ENCODE results near the gene NGB.

NGB gene

DNA sequence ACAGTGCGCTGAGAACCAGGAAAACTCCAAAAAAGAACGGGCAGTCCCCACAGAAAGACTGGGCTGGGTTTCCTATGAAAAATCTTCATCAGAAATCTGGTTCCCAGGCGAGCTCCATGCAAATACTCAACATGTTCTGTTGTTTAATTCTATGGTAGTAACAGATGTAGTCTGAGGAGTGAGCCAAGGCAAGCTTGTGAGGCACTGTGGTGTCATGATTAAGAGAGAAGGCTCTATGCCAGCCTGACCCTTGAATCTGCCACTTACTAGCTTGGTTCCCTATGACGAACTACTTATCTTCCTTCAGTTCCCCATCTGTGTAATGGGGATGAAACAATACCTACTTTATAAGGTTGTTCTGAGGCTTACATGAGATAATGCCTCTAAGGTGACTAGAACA, 39.0 kb upstream of the NGB start:
- no peak for DNase-seq (ENCODE audit: insufficient read length)
- FAIRE-seq = no peak
- TF ChIP-seq POLR2A (IDR thresholded peaks at IDR 0.05; ENCODE audit: low read depth, low read length) = no peak
- TF ChIP-seq TAF1 (IDR thresholded peaks at IDR 0.05; ENCODE audit: borderline replicate concordance, low read depth, low read length) = no peak
- no peak for TF ChIP-seq POLR2AphosphoS5 (IDR thresholded peaks at IDR 0.05; ENCODE audit: low read depth, low read length)

DNA sequence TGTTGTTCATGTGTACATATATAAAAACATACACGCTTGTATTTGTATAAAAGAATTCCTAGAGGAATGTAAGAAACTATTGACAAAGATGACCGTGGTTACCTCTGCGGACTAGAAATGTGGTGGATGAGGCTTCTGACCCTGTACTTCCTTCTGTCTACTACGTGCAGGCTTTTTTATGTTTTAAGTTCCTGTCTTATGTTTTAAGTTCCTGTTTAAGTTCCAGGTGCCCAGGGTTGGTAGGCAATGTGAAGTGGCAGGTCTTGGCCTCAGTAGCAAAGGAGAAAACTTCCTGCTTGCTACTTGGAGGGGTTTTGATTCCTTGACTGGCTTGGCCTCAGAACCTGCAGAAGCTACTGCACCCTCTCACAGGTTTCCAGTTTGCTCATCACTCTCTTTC, 38.1 kb upstream of the NGB start:
- no peak for TF ChIP-seq TAF1 (IDR thresholded peaks at IDR 0.05; ENCODE audit: borderline replicate concordance, low read depth, low read length)
- no peak for TF ChIP-seq POLR2AphosphoS5 (IDR thresholded peaks at IDR 0.05; ENCODE audit: low read depth, low read length)
- TF ChIP-seq POLR2A (IDR thresholded peaks at IDR 0.05; ENCODE audit: low read depth, low read length) = no peak
- DNase-seq (ENCODE audit: insufficient read length) (no peak), FAIRE-seq (no peak)

DNA sequence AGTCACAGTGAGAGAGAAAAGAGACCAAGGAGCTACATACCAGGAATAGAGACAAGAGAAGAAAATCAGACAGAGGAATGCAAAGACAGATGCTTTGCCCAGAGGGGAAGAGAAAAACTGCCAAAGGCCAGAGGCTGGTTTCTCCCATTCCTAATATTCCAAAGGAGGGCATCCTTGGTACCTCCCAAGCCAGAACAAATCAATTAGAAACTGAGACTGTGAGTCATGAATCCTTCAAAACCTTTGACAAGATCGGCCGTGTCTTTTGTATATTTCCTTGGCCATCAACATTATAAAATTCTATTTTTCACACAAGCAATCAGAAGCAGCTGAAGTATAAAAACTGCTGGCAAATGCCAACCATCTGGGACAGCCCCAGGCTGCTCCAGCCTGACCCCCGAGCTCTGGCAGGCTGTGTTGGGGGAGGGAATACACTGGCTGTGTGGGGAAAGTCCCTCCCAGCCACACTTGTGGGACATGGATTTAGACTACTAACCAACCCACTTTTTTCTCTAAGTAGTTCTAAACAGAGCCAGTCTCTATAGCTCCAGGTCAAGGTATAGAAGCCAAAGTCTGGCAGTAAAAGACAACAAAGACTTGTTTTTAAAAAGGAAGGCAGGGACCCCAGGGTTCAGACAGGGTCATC, 36.0 kb upstream of the NGB start:
- DNase-seq (ENCODE audit: insufficient read length) = no peak
- FAIRE-seq = no peak
- no peak for TF ChIP-seq TAF1 (IDR thresholded peaks at IDR 0.05; ENCODE audit: borderline replicate concordance, low read depth, low read length)
- no peak for TF ChIP-seq POLR2A (IDR thresholded peaks at IDR 0.05; ENCODE audit: low read depth, low read length)

DNA sequence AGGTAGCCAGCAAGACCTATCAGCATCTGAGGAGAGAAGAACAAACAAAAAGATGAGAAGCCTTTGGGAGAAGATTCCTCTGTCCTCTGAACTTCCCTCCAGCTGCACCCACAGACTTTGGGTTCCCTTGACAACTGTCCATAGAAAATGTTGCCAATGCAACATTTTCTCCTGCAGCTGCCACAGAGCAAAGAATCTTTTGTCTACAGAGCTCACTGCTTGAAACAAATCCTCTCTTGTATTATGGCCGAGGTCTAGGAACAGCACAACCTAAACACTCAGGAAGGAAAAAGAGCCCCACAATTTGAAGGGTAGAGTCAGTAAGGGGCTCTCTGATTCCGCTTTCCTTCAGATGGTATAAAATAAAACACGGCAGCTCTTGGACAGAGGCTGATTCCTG, 35.4 kb upstream of the NGB start:
- FAIRE-seq (no peak), DNase-seq (ENCODE audit: insufficient read length) (no peak)
- TF ChIP-seq POLR2A (IDR thresholded peaks at IDR 0.05; ENCODE audit: low read depth, low read length) (no peak), TAF1 (IDR thresholded peaks at IDR 0.05; ENCODE audit: borderline replicate concordance, low read depth, low read length) (no peak), POLR2AphosphoS5 (IDR thresholded peaks at IDR 0.05; ENCODE audit: low read depth, low read length) (no peak)

DNA sequence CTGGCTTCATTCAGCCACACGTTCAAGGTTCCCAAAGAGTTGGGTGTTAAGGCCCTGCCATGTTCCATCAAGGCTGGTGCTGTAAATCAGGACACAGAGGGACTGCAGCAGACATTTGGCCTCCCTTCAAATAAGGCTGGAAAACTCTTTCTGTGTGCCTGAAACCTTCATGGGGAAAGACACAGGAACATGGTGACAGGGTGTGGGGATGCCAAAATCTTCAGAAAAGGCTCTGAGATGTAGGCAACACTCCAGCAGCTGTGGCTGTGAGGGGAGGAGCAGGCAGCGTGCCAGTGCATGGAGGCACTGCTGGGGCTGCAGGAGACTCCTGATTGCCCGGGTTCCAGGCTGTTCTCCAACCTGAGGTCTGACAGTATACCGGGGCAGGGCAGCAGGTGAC, 34.7 kb upstream of the NGB start:
- DNase-seq (ENCODE audit: insufficient read length) = no peak
- FAIRE-seq = no peak
- TF ChIP-seq POLR2AphosphoS5 (IDR thresholded peaks at IDR 0.05; ENCODE audit: low read depth, low read length) (no peak), POLR2A (IDR thresholded peaks at IDR 0.05; ENCODE audit: low read depth, low read length) (no peak), TAF1 (IDR thresholded peaks at IDR 0.05; ENCODE audit: borderline replicate concordance, low read depth, low read length) (no peak)

DNA sequence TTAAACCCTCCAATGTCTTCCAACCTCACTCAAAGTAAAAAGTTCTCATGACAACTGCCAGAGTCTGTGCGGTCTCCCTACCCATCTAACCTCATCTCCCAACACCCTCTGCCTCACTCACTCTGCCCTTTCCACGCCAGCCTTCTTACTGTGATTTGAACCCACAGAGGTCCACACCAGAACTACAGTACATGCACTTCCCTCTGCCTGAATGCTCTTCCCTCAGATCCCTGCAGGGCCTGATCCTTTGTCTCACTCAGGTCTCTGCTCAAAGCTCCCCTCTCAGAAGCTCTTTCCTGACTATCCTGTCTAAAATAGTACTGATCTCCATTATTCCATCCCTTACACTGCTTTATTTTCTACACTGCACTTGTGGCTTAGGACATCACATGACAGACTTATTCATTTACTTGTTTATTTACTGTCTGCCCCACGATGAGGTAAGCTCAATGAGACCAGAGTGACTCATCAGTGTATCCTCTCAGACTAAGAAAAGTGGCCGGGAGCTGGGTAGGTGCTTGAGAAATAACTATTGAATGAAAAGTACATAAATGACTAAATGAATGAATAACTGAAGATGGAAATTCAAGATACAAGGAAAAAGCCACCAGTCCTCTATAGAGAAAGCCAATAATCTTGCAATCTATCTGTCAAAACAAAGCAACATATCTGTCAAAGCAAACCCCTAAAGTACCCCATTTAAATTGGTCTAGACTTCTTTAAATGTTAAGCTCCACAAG, 32.6 kb upstream of the NGB start:
- no peak for DNase-seq (ENCODE audit: insufficient read length)
- FAIRE-seq = peak; percentile 33
- no peak for TF ChIP-seq POLR2A (IDR thresholded peaks at IDR 0.05; ENCODE audit: low read depth, low read length)
- TF ChIP-seq TAF1 (IDR thresholded peaks at IDR 0.05; ENCODE audit: borderline replicate concordance, low read depth, low read length) = no peak
- TF ChIP-seq POLR2AphosphoS5 (IDR thresholded peaks at IDR 0.05; ENCODE audit: low read depth, low read length) = no peak

DNA sequence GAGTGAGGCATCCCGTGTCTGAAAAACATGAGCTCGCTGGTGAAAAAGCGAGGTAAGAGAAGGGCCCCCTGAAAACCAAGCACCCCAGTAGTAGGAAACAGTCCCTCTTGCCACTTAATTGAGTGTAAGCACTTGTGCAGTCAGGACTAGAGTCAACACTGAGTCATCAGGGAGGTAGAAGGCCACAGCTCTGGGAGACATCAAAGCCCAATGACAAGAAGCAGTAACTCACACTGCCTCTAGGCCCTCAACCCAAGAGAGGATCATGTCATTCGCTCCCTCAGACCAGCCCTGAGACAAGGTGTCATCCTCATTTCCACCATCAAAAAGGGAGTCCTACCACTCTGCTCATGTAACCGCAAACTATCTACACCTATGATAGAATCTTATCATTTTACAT, 31.9 kb upstream of the NGB start:
- DNase-seq (ENCODE audit: insufficient read length) = no peak
- FAIRE-seq = no peak
- TF ChIP-seq TAF1 (IDR thresholded peaks at IDR 0.05; ENCODE audit: borderline replicate concordance, low read depth, low read length) (no peak), POLR2A (IDR thresholded peaks at IDR 0.05; ENCODE audit: low read depth, low read length) (no peak), POLR2AphosphoS5 (IDR thresholded peaks at IDR 0.05; ENCODE audit: low read depth, low read length) (no peak)

DNA sequence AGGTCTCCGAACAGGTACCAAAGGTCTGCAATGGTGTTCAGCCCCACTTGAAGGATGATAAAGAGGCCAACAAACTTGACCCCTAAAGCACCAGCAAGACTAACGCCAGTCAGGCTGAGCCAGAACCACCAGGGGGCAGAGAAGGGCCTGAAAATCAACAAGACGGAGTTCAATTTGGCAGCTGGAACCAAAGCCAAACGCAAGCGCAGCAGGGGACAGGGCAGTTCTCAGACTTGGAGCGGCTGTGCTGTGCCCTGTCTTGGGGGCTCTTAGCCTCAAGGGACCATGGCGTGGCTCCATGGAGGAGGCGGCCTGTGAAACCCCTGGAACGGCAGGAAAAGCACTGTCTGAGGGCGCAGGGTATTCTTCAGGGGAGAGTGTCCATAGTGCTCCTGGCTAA, 30.1 kb upstream of the NGB start:
- TF ChIP-seq POLR2A (IDR thresholded peaks at IDR 0.05; ENCODE audit: low read depth, low read length) = no peak
- TF ChIP-seq TAF1 (IDR thresholded peaks at IDR 0.05; ENCODE audit: borderline replicate concordance, low read depth, low read length) = no peak
- TF ChIP-seq POLR2AphosphoS5 (IDR thresholded peaks at IDR 0.05; ENCODE audit: low read depth, low read length) = no peak
- DNase-seq (ENCODE audit: insufficient read length) = peak; percentile 47
- FAIRE-seq = peak; percentile 95

DNA sequence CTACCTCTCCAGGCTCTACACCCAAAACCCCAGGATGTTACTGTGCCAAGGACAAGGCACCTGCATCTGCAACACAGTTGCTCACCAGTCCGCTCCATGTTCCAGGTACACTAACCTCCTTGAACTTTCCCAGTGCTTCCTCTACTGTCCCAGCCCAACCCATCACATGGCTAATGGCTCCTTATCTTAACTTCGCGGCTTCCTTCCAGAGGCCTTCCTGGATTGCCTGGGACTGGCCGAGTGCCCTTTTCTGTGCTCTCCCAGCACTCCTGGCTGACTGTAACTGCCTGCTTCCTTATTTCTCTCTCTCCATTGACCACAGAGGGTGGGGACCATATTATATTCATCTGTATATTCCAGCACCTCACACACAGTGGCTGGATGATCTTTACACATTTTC, 28.8 kb upstream of the NGB start:
- no peak for TF ChIP-seq POLR2AphosphoS5 (IDR thresholded peaks at IDR 0.05; ENCODE audit: low read depth, low read length)
- TF ChIP-seq POLR2A (IDR thresholded peaks at IDR 0.05; ENCODE audit: low read depth, low read length) = no peak
- no peak for TF ChIP-seq TAF1 (IDR thresholded peaks at IDR 0.05; ENCODE audit: borderline replicate concordance, low read depth, low read length)
- FAIRE-seq (no peak), DNase-seq (ENCODE audit: insufficient read length) (no peak)

DNA sequence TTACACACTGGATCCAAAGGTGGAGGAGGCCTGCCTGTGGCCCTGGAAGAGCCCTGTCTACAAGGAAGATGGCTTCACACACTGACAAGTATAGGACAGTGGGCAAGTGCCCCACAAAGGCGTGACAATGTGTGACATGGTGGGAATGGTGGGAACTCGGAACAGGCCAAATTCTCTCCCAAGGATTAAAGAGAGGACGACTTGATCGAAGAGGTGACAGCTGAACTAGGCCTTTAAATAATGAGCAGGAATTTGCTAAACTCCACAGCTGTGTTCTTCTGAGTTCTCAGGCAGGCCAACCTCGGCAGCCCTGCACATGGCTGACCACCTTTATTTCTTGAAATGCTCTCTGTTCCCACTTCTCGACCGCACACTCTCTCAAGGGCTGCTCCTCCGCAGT, 25.9 kb upstream of the NGB start:
- FAIRE-seq = no peak
- no peak for DNase-seq (ENCODE audit: insufficient read length)
- no peak for TF ChIP-seq TAF1 (IDR thresholded peaks at IDR 0.05; ENCODE audit: borderline replicate concordance, low read depth, low read length)
- TF ChIP-seq POLR2A (IDR thresholded peaks at IDR 0.05; ENCODE audit: low read depth, low read length) = no peak
- TF ChIP-seq POLR2AphosphoS5 (IDR thresholded peaks at IDR 0.05; ENCODE audit: low read depth, low read length) = no peak

DNA sequence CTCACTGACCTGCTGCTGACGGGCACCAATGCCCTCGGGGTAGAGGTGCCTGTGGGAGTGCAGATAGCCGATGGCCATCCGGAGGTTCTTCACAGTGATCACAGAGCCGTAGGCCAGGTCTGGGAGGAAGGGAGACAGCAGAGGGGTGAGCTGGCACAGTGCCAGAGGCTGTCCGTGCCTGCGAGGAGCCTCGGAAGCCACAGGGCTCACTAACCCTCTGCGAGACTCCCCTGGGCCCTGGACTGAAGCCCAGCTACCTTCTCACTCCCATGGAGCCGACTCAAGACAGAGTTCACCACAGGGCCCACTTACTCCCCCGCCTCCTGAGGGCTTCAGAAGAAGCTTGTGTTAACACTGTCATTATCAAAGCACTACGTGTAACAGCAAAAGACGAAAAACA, 25.1 kb upstream of the NGB start:
- FAIRE-seq (no peak), DNase-seq (ENCODE audit: insufficient read length) (no peak)
- TF ChIP-seq POLR2A (IDR thresholded peaks at IDR 0.05; ENCODE audit: low read depth, low read length) (no peak), TAF1 (IDR thresholded peaks at IDR 0.05; ENCODE audit: borderline replicate concordance, low read depth, low read length) (no peak), POLR2AphosphoS5 (IDR thresholded peaks at IDR 0.05; ENCODE audit: low read depth, low read length) (no peak)

DNA sequence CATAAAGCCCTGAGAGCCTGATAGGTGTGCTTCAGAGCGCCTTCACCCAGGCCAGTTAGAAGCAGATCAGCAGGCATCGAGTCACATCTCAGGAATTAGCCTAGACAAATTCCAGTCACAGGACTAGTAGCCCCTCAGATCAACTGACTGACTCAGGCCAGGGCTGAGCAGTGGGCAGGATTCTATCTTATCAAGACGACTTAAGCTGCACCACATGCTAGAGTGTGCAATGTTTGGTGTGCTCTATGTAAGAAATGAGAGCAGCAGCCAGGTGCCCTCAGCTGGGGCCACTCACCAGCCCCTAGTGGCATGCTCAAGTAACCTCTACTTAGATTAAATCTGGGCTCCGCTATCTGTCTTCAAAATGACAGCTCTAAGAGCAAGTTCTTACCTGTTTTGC, 19.7 kb upstream of the NGB start:
- DNase-seq (ENCODE audit: insufficient read length) (no peak), FAIRE-seq (no peak)
- no peak for TF ChIP-seq TAF1 (IDR thresholded peaks at IDR 0.05; ENCODE audit: borderline replicate concordance, low read depth, low read length)
- TF ChIP-seq POLR2AphosphoS5 (IDR thresholded peaks at IDR 0.05; ENCODE audit: low read depth, low read length) = no peak
- no peak for TF ChIP-seq POLR2A (IDR thresholded peaks at IDR 0.05; ENCODE audit: low read depth, low read length)

All from GM12892 (cell line).